NCI-H82 treated with DMSO at 0.1 percent for 48 hours (cell line): ENCODE measurements around the gene IDH2.
"Not testable (repeated sequence)": the region's sequence is repeated elsewhere in the genome, so short reads cannot be mapped to it uniquely, and the experiment has no call there.

Source experiments
- DNase-seq: peaks from one replicate; lab custom pipeline; 2025; ENCODE audit not compliant: unreplicated experiment; lab: John Stamatoyannopoulos, UW

IDH2 gene

DNA sequence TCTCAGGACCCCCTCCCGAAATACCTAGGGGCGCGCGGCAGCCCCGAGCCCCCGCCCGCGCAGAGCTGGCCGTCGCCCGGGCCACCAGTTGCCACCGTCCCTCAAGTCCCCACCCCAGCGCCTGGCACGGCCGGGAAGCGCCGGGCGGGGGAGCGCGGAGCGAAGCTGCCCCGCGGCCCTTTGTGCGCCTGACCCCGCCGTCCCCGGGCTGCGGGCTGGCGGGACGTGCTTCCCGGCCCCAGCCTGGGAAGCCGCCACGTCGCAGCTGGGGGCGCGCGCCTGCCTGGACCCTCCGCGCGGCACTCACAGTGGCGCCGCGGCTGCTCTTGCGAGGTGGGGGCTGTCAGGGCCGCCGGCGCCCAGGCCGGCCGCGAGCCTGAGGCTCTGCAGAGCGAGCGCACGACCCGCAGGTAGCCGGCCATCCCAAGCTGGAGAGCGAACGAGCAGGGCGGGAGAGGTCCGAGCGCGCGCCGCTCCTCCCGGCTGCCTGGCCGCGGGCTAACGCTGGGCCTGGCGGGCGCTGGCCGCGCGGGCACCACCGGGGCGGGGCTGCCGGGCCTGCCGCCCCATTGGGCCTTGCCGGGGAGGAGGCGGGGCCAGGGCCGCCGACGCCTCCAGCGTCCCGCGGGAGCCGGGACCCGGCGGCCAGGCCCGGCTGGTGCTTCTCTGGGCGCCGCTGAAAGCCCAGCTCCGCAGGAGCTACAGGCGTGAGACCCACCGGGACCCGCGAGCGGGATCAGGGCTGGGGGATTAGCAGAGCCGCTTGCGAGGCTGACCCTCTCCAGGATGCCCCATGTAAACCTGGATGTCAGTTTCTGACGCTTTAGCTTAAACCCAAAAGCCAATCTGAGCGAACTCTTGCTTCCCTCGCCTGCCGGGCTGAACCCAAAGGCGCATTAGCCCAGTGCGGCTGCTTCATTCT, at the start of gene IDH2:
TSS of gene IDH2 (minus strand) at position 500 of the 922 bp plus-strand sequence. CDS start at position 422, 78 bp downstream.
- DNase-seq, result peak; percentile 47

DNA sequence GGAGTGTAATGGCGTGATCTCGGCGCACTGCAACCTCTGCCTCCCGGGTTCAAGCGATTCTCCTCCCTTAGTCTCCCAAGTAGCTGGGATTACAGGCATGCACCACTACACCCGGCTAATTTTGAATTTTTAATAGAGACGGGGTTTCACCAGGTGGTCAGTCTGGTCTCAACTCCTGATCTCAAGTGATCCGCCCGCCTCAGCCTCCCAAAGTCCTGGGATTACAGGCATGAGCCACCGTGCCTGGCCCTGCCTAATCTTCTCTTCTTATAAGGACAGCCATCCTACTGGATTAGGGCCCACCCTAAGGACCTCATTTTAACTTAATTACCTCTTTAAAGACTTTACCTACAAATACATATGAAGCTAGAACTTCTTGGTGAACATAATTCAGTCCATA, 48.3 kb upstream of the IDH2 start:
- DNase-seq, result peak; percentile 55

DNA sequence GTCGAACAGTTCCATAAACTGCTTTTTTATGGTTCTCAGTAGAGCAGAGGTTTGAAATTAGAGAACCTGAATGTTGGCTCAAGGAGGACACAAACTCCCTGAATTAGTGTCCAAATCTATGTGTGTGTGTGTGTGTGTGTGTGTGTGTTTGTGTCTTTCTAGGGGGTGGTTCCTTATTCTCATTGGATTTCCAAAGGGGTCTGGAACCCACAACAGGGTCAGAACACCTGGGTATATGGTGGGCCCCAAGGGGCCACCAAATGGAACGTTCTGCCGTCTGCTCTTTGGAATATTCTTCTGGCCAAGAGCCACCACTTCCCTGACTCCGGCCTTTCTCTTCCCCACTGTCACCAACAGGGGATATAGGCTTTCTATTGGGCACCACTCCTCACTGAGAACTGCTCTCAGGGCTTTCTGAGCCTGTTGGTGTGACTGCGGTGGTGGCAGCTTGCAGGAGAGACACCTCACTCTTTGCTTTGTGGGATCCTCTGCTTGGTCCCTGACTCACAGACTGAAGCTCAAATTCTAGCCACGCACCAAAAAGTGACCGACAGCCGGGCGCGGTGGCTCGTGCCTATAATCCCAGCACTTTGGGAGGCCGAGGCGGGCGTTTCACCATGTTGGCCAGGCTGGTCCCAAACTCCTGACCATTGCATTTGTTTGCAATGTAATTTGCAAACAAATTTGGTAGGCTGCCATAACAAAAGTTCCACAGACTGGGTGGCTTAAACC, 47.5 kb upstream of the IDH2 start:
- DNase-seq, result no peak

- DNase-seq, result not testable (repeated sequence)
Observed at GRCh38 chr15:90146198-90146761, 44.0 kb upstream of the IDH2 start.

GRCh38 chr15:90145761-90146160, 43.5 kb upstream of the IDH2 start:
- DNase-seq, result no peak

GRCh38 chr15:90145259-90145658, 43.0 kb upstream of the IDH2 start:
- no peak for DNase-seq

GRCh38 chr15:90143166-90143655, 40.9 kb upstream of the IDH2 start:
- DNase-seq, result peak; percentile 85

GRCh38 chr15:90142216-90143165, 40.2 kb upstream of the IDH2 start:
- no peak for DNase-seq

- DNase-seq, result no peak
Observed at GRCh38 chr15:90141646-90142045, 39.4 kb upstream of the IDH2 start.

- not testable (repeated sequence) for DNase-seq
Observed at GRCh38 chr15:90139549-90139948, 37.3 kb upstream of the IDH2 start.

GRCh38 chr15:90138071-90138833, 36.0 kb upstream of the IDH2 start:
- DNase-seq, result no peak

GRCh38 chr15:90132437-90132836, 30.2 kb upstream of the IDH2 start:
- no peak for DNase-seq

GRCh38 chr15:90131848-90132247, 29.6 kb upstream of the IDH2 start:
- no peak for DNase-seq

DNA sequence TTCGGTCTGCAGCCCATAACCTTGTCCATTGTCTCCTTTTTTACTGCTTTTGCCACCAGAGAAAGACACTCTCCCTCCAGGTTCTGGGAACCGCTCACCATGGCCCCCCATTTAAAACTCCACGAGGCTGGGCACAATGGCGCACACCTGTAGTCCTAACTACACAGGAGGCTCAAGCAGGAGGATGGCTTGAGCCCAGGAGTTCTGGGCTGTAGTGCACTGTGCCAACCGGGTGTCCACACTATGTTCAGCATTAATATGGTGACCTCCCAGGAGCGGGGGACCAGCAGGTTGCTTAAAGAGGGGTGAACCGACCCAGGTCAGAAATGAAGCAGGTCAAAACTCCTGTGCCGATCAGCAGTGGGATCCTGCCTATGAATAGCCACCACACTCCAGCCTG, 28.0 kb upstream of the IDH2 start:
- DNase-seq, result no peak

- DNase-seq, result peak; percentile 64
Observed at GRCh38 chr15:90126596-90127435, 24.5 kb upstream of the IDH2 start.

DNA sequence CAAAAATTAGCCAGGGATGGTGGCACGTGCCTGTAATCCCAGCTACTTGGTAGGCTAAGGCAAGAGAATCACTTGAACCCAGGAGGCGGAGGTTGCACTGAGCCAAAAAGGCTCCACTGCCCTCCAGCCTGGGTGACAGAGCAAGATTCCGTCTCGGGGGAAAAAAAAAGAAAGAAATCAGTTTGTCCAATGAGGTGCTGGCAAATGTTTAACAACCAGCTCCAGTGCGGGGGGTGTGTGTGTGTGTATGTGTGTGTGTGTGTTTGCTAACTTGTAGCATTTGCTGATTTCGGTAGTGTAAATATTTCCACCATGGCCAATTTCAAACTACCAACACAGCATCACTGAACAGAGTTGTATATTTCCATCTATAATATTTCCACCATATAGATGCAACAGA, 23.8 kb upstream of the IDH2 start:
- DNase-seq, result no peak

GRCh38 chr15:90124507-90124906, 22.2 kb upstream of the IDH2 start:
- no peak for DNase-seq

DNA sequence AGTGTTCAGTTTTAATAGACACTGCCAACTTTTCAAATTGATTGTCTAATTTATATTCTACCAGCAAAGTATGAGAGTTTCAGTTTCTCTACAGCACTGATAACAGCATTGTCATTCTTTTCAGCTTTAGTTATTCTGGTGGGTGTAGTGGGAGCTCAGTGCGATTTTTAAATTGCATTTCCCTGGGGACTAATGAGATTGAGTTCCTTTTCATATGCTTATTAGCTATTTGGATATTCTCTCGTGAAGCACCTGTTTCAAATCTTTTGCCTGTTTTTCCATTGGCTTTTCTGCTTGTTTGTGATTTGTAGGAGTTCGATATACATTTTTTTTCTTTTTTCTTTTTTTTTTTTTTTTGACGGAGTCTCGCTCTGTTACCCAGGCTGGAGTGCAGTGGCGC, 18.8 kb upstream of the IDH2 start:
- DNase-seq, result no peak

GRCh38 chr15:90119367-90119766, 17.1 kb upstream of the IDH2 start:
- no peak for DNase-seq
